HUES6 (cell line): ENCODE data around the gene PAX2.

Experiments
- H3K27ac ChIP-seq: 2 replicates; pipeline ENCODE4 v1.7.0; 2013; ENCODE audit warnings: low read depth, mild to moderate bottlenecking, low read length, inconsistent platforms
- H3K27me3 ChIP-seq: 2 replicates; pipeline ENCODE4 v1.6.1; 2013; ENCODE audit warnings: low read length; ENCODE audit not compliant: control insufficient read depth, insufficient read depth
- H3K36me3 ChIP-seq: 2 replicates; pipeline ENCODE4 v1.6.1; 2013; ENCODE audit warnings: low read length; ENCODE audit not compliant: control insufficient read depth, insufficient read depth
- H3K4me1 ChIP-seq: 2 replicates; pipeline ENCODE4 v1.6.1; 2013; ENCODE audit warnings: low read length; ENCODE audit not compliant: control insufficient read depth, insufficient read depth
- H3K4me3 ChIP-seq: 2 replicates; pipeline ENCODE4 v1.5.1; 2013; ENCODE audit warnings: low read depth, low read length
- H3K9ac ChIP-seq: one replicate; pipeline ENCODE4 v1.6.1; 2013; ENCODE audit warnings: mild to moderate bottlenecking, low read length
- H3K9me3 ChIP-seq: 2 replicates; pipeline ENCODE4 v1.6.1; 2013; ENCODE audit warnings: low read depth, low read length; ENCODE audit not compliant: control insufficient read depth, insufficient read depth

The PAX2 gene

GRCh38 chr10:100741378-100742075 is 3.9 kb upstream of the PAX2 start:
- Histone ChIP-seq H3K9ac (no peak overlapping the region), H3K27me3 (peaks cover 99% of the 10 kb centered on the region), H3K27ac (no peak overlapping the region), H3K4me1 (peaks cover 70% of the 10 kb centered on the region), H3K36me3 (no peaks in the 10 kb centered on the region), H3K4me3 (peak overlapping the region; percentile 49), H3K9me3 (no peaks in the 10 kb centered on the region)

- Histone ChIP-seq H3K36me3 (no peaks in the 10 kb centered on the region), H3K9me3 (no peaks in the 10 kb centered on the region), H3K27me3 (peaks cover 99% of the 10 kb centered on the region), H3K27ac (no peak overlapping the region), H3K9ac (no peak overlapping the region), H3K4me3 (peak overlapping the region; percentile 49), H3K4me1 (peaks cover 69% of the 10 kb centered on the region)
Measured at GRCh38 chr10:100742076-100742771, 3.2 kb upstream of the PAX2 start.

GRCh38 chr10:100742936-100743335 is 2.4 kb upstream of the PAX2 start:
- H3K9ac ChIP-seq: no peak overlapping the region
- H3K4me3 ChIP-seq: no peak overlapping the region
- no peaks in the 10 kb centered on the region for H3K36me3 ChIP-seq
- H3K4me1 ChIP-seq: peaks cover 67% of the 10 kb centered on the region
- H3K27ac ChIP-seq: no peak overlapping the region
- peaks cover 99% of the 10 kb centered on the region for H3K27me3 ChIP-seq
- no peaks in the 10 kb centered on the region for H3K9me3 ChIP-seq

- Histone ChIP-seq H3K27me3 (peaks cover 99% of the 10 kb centered on the region), H3K9ac (no peak overlapping the region), H3K9me3 (no peaks in the 10 kb centered on the region), H3K36me3 (no peaks in the 10 kb centered on the region), H3K27ac (no peak overlapping the region), H3K4me3 (peak overlapping the region; percentile 48), H3K4me1 (peaks cover 68% of the 10 kb centered on the region)
Measured at GRCh38 chr10:100743626-100744135, 1.7 kb upstream of the PAX2 start.

- H3K27me3 ChIP-seq: peaks cover 99% of the 10 kb centered on the region
- peak overlapping the region; percentile 48 for H3K4me3 ChIP-seq
- H3K9ac ChIP-seq: no peak overlapping the region
- no peaks in the 10 kb centered on the region for H3K36me3 ChIP-seq
- H3K9me3 ChIP-seq: no peaks in the 10 kb centered on the region
- peaks cover 67% of the 10 kb centered on the region for H3K4me1 ChIP-seq
- H3K27ac ChIP-seq: no peak overlapping the region
Measured at GRCh38 chr10:100744136-100744986, 1.0 kb upstream of the PAX2 start.

- Histone ChIP-seq H3K27ac (no peak overlapping the region), H3K4me3 (peak overlapping the region; percentile 53), H3K27me3 (peaks cover 99% of the 10 kb centered on the region), H3K4me1 (peaks cover 65% of the 10 kb centered on the region), H3K36me3 (no peaks in the 10 kb centered on the region), H3K9me3 (no peaks in the 10 kb centered on the region), H3K9ac (no peak overlapping the region)
Measured at GRCh38 chr10:100745882-100746783, 751 bp downstream of the PAX2 start.

- H3K4me3 ChIP-seq: peak overlapping the region; percentile 53; the same call in 1 of the 2 replicates
- H3K9ac ChIP-seq: no peak overlapping the region
- H3K9me3 ChIP-seq: no peaks in the 10 kb centered on the region
- H3K36me3 ChIP-seq: no peaks in the 10 kb centered on the region
- no peak overlapping the region for H3K27ac ChIP-seq
- H3K4me1 ChIP-seq: peaks cover 59% of the 10 kb centered on the region
- peaks cover 99% of the 10 kb centered on the region for H3K27me3 ChIP-seq
Measured at GRCh38 chr10:100746784-100747455, 1.5 kb downstream of the PAX2 start.

GRCh38 chr10:100747456-100748230 is 2.3 kb downstream of the PAX2 start:
- Histone ChIP-seq H3K9ac (no peak overlapping the region), H3K36me3 (no peaks in the 10 kb centered on the region), H3K27me3 (peaks cover 99% of the 10 kb centered on the region), H3K4me3 (peak overlapping the region; percentile 43; the same call in 1 of the 2 replicates), H3K4me1 (peaks cover 52% of the 10 kb centered on the region), H3K9me3 (no peaks in the 10 kb centered on the region), H3K27ac (no peak overlapping the region)

- no peak overlapping the region for H3K9ac ChIP-seq
- peak overlapping the region; percentile 43; the same call in 1 of the 2 replicates for H3K4me3 ChIP-seq
- H3K27me3 ChIP-seq: peaks cover 99% of the 10 kb centered on the region
Measured at GRCh38 chr10:100748231-100749058, 3.1 kb downstream of the PAX2 start.

More at GRCh38 chr10:100748231-100749058, 3.1 kb downstream of the PAX2 start:
- Histone ChIP-seq H3K4me1 (peaks cover 44% of the 10 kb centered on the region), H3K27ac (no peak overlapping the region), H3K9me3 (no peaks in the 10 kb centered on the region), H3K36me3 (no peaks in the 10 kb centered on the region)
